Gastroesophageal sphincter (tissue), 4 donors: ENCODE results near the gene XKR7. TPM values are rescaled to one million over a fixed set of nuclear protein-coding genes. Genes with fewer than 3 reads are reported as not detected.
"Not testable (repeated sequence)": the region's sequence is repeated elsewhere in the genome, so short reads cannot be mapped to it uniquely, and the experiment has no call there.

Experiments
- ATAC-seq: fragments of 150-250 bp; one replicate; pipeline ENCODE4 v1.9.1; 2016; ENCODE audit warnings: mild to moderate bottlenecking, moderate library complexity
- H3K27ac ChIP-seq, 4 donors: fragments of 200-600 bp; sonication (generic) in 3 of 4; 1 replicate in 3 of 4; 2 replicates in 1 of 4; pipeline ENCODE4 v1.5.1; 2016 to 2019
- H3K27me3 ChIP-seq: fragments of 200-600 bp; sonication (generic); one replicate; pipeline ENCODE4 v1.5.1; 2019
- H3K36me3 ChIP-seq, 2 donors: fragments of 200-600 bp; sonication (generic); one replicate each; pipeline ENCODE4 v1.5.1; 2019; ENCODE audit warnings: control low read depth in 1 of 2
- H3K4me1 ChIP-seq, 3 donors: fragments of 200-600 bp; sonication (generic); 1 replicate in 2 of 3; 2 replicates in 1 of 3; pipeline ENCODE4 v1.5.1; 2016 to 2019; ENCODE audit warnings: control low read depth in 2 of 3
- H3K4me3 ChIP-seq, 2 donors: fragments of 200-600 bp; sonication (generic); one replicate each; pipeline ENCODE4 v1.5.1; 2019; ENCODE audit warnings: mild to moderate bottlenecking in 1 of 2, moderate library complexity in 1 of 2
- H3K9me3 ChIP-seq, 3 donors: fragments of 200-600 bp; sonication (generic); one replicate each; pipeline ENCODE4 v1.5.1; 2017 to 2019; ENCODE audit warnings: control low read depth in 2 of 3
- CTCF ChIP-seq, 4 experiments: fragments of 200-600 bp in 2 of 4; fragments of 450-650 bp in 2 of 4; sonication (generic) in 1 of 4; IDR thresholded peaks; one replicate each; pipeline ENCODE4 v1.5.1; 2017 to 2019; ENCODE audit warnings: antibody characterized with exemption in 4 of 4, mild to moderate bottlenecking in 2 of 4, moderate library complexity in 2 of 4
- EP300 ChIP-seq: sonication (generic); formaldehyde crosslinking; IDR thresholded peaks from one replicate; pipeline ENCODE4 v1.6.1; 2017; ENCODE audit warnings: antibody characterized with exemption, mild to moderate bottlenecking
- POLR2A ChIP-seq, 2 donors: fragments of 450-650 bp; IDR thresholded peaks; one replicate each; pipeline ENCODE4 v1.6.1; 2017; ENCODE audit warnings: antibody characterized with exemption in 2 of 2, mild to moderate bottlenecking in 2 of 2, moderate library complexity in 1 of 2
- POLR2AphosphoS5 ChIP-seq: sonication (generic); formaldehyde crosslinking; IDR thresholded peaks from one replicate; pipeline ENCODE4 v1.6.1; 2017; ENCODE audit warnings: antibody characterized with exemption
- WGBS, 2 donors: methylation state at CpG; one replicate each; pipeline ENCODE4 v1.1.5; 2018; ENCODE audit warnings: low coverage in 1 of 2; 5-methylcytosine and 5-hydroxymethylcytosine counted together
- total RNA-seq, 4 donors: library from RNA; depleted of rRNA; stranded (reverse); fragments of >200 nt; gene quantifications; one replicate each; pipeline ENCODE4 v1.1.0, GENCODE V29; 2016

The XKR7 gene
- total RNA-seq, 4 donors from 2014 or later, result 0.04 to 0.07 TPM; not detected in 2

DNA sequence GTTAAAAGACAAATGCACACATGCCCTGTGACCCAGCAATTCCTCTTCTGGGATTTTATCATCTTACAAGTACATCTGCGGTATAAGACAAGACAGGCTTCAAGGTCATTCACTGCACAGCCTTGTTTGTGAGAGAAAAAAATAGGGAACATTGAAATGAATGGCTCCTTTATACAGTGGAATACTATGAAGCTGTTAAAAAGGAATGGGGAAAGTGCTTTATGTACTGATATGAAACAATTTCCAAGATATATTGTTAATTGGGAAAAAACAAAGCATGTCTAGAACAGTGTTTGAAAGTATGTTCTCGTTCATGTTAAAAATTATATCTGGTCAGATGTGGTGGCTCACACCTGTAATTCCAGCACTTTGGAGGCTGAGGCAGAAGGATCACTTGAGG, 41.5 kb upstream of the XKR7 start:
- Histone ChIP-seq H3K36me3 (no peaks in the 10 kb centered on the region), H3K27ac (no peak overlapping the region), H3K9me3 (no peaks in the 10 kb centered on the region), H3K4me3 (no peak overlapping the region), H3K27me3 (peaks cover 49% of the 10 kb centered on the region), H3K4me1 (no peaks in the 10 kb centered on the region)
- ATAC-seq, result no peak
- TF ChIP-seq CTCF (IDR thresholded peaks at IDR 0.05), result no peak
- no peak for TF ChIP-seq EP300
- no peak for TF ChIP-seq POLR2AphosphoS5
- no peak for TF ChIP-seq POLR2A (IDR thresholded peaks at IDR 0.05)
- WGBS, 2 donors, result 69 to 74% methylated on average over 2 of the region's 2 CpGs

DNA sequence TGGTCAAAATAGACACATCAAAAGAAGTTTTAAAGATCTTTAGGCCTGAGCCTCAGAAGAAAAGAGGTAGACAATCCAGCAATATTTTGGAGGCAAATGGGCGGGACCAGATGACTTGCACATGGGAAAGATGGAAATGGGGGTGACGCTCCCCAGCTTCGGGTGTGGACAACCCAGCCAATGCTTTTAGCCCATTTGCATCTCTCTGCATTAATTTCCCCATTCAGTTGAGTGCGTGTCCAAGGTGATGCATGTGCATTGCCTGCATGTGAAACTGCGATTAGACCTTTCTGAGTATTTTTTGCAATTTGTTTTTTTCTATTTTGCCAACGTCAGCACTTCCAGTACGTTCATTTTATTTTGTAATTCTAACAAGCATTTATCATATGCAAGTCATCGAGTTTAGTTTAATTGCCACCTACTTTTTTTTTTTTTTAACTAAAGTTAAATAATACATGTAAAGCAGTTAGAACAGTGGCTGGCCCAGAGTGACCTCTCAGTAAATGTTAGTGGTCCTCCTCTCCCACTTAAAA, 40.3 kb upstream of the XKR7 start:
- Histone ChIP-seq H3K27ac (no peak overlapping the region), H3K9me3 (no peaks in the 10 kb centered on the region), H3K27me3 (peaks cover 47% of the 10 kb centered on the region), H3K4me3 (no peak overlapping the region), H3K4me1 (no peaks in the 10 kb centered on the region), H3K36me3 (no peaks in the 10 kb centered on the region)
- 66 to 82% methylated on average over 7 of the region's 8 CpGs for WGBS, 2 donors
- ATAC-seq, result no peak
- TF ChIP-seq POLR2A (IDR thresholded peaks at IDR 0.05) (no peak), EP300 (no peak), CTCF (IDR thresholded peaks at IDR 0.05) (no peak), POLR2AphosphoS5 (no peak)

DNA sequence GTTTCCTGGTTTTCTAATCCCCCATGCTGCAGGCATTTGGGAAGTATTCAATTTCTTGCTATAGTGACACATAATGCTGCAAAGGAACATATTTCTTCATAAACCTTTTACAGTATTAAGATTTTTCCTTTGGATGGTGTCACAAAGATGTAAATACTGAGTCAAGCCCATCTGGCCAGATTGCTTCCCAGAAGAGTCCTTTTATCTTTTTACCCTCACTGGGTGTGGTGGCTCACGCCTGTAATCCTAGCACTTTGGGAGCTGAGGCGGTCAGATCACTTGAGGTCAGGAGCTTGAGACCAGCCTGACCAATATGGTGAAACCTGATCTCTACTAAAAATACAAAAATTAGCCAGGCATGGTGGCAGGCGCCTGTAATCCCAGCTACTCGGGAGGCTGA, 38.3 kb upstream of the XKR7 start:
- not testable (repeated sequence) for H3K9me3 ChIP-seq, H3K4me1 ChIP-seq, H3K4me3 ChIP-seq, H3K36me3 ChIP-seq, ATAC-seq, H3K27ac ChIP-seq
- H3K27me3 ChIP-seq, result peaks cover 31% of the 10 kb centered on the region
- 30 to 83% methylated on average over 1 to 2 of the region's 4 CpGs for WGBS, 2 donors

GRCh38 chr20:31930779-31931178, 37.2 kb upstream of the XKR7 start:
- ATAC-seq, result no peak

GRCh38 chr20:31933698-31934097, 34.3 kb upstream of the XKR7 start:
- Histone ChIP-seq H3K27ac (no peak overlapping the region), H3K4me1 (no peaks in the 10 kb centered on the region), H3K36me3 (no peaks in the 10 kb centered on the region), H3K4me3 (no peak overlapping the region), H3K27me3 (no peaks in the 10 kb centered on the region), H3K9me3 (no peaks in the 10 kb centered on the region)
- ATAC-seq, result no peak
- 72% methylated on average over 3 of the region's 10 CpGs; no CpG with 5 or more reads in 1 of the 2 donors for WGBS, 2 donors
- TF ChIP-seq EP300, result no peak
- no peak for TF ChIP-seq POLR2A (IDR thresholded peaks at IDR 0.05)
- TF ChIP-seq POLR2AphosphoS5, result no peak
- no peak for TF ChIP-seq CTCF (IDR thresholded peaks at IDR 0.05)

More at GRCh38 chr20:31930779-31931178, 37.2 kb upstream of the XKR7 start:
- Histone ChIP-seq H3K4me1 (no peaks in the 10 kb centered on the region), H3K4me3 (no peak overlapping the region), H3K27ac (no peak overlapping the region), H3K9me3 (no peaks in the 10 kb centered on the region), H3K36me3 (no peaks in the 10 kb centered on the region), H3K27me3 (peaks cover 20% of the 10 kb centered on the region)
- WGBS, 2 donors, result 41% methylated on average over 5 of the region's 5 CpGs; no CpG with 5 or more reads in 1 of the 2 donors
- TF ChIP-seq CTCF (IDR thresholded peaks at IDR 0.05) (no peak), POLR2A (IDR thresholded peaks at IDR 0.05) (no peak), POLR2AphosphoS5 (no peak), EP300 (no peak)
